GM12878 (cell line): ENCODE data around the gene RALGAPA2. TPM values are rescaled to one million over a fixed set of nuclear protein-coding genes. Genes with fewer than 3 reads are reported as not detected.

ENCODE experiments used
- ATAC-seq: fragments of 200-7000 bp; cut with Tn5 transposase; 3 replicates; pipeline ENCODE4 v1.9.1; 2020; ENCODE audit warnings: mild to moderate bottlenecking, moderate library complexity
- BruUV-seq: library from RNA; stranded (reverse); fragments of 400-500 nt; replicated peaks from 2 replicates; lab custom pipeline; 2021; lab: Mats Ljungman, UMichigan
- CTCF ChIA-PET: fragments of 300-600 bp; sonication (Branson Sonifier 250); formaldehyde crosslinking; extraction: SDS; loops from one replicate; lab custom pipeline; 2021; ENCODE audit warnings: inconsistent platforms; lab: Yijun Ruan, JAX
- POLR2A ChIA-PET: fragments of 350-600 bp; formaldehyde crosslinking; extraction: SDS; loops from one replicate; lab custom pipeline; 2021; ENCODE audit warnings: inconsistent platforms; lab: Charles Lee
- RAD21 ChIA-PET: fragments of 300-600 bp; sonication (Branson Sonifier 250); formaldehyde crosslinking; loops from one replicate; lab custom pipeline; 2023; ENCODE audit warnings: antibody characterized with exemption; ENCODE audit not compliant: unreplicated experiment; lab: Charles Lee
- SMC1A ChIA-PET: fragments of 300-600 bp; sonication (Branson Sonifier 250); formaldehyde crosslinking; loops from one replicate; lab custom pipeline; 2023; ENCODE audit not compliant: unreplicated experiment, uncharacterized antibody; lab: Charles Lee
- DNase-seq: peaks from one replicate; pipeline ENCODE4 v3.0.0-alpha.2; 2011; ENCODE audit warnings: low read depth, low spot score
- FAIRE-seq: peaks from 3 replicates; lab custom pipeline; 2011; peaks lifted over from hg19 to GRCh38; lab: Jason Lieb, UNC
- H2AFZ ChIP-seq: 2 replicates; pipeline ENCODE4 v1.6.0; 2011; ENCODE audit warnings: low read depth, low read length, control low read depth; ENCODE audit not compliant: control insufficient read depth
- H3K27ac ChIP-seq: 2 replicates; pipeline ENCODE4 v1.5.1; 2011; ENCODE audit warnings: control low read depth; ENCODE audit not compliant: control insufficient read depth, insufficient read depth
- H3K27me3 ChIP-seq, 2 experiments: replicated peaks in 1 of 2; 2 replicates each; pipeline versions ENCODE4 v1.6.0 to v1.6.1; 2011; ENCODE audit warnings: low read length in 1 of 2; ENCODE audit not compliant: control insufficient read depth in 2 of 2, insufficient read depth in 2 of 2
- H3K36me3 ChIP-seq, 2 experiments: 2 replicates each; pipeline ENCODE4 v1.5.1; 2011; ENCODE audit warnings: low read length in 1 of 2; ENCODE audit not compliant: control insufficient read depth in 2 of 2, insufficient read depth in 2 of 2
- H3K4me1 ChIP-seq: 2 replicates; pipeline ENCODE4 v1.6.1; 2011; ENCODE audit warnings: mild to moderate bottlenecking, low read length, moderate library complexity, mixed read lengths; ENCODE audit not compliant: control insufficient read depth, insufficient read depth
- H3K4me2 ChIP-seq: 2 replicates; pipeline ENCODE4 v1.6.0; 2011; ENCODE audit warnings: control low read depth; ENCODE audit not compliant: control insufficient read depth, insufficient read depth
- H3K4me3 ChIP-seq: fragments of 200-600 bp; sonication (generic); 2 replicates; pipeline ENCODE4 v1.5.1; 2016
- H3K79me2 ChIP-seq: 2 replicates; pipeline ENCODE4 v1.6.0; 2011; ENCODE audit warnings: low read length; ENCODE audit not compliant: control insufficient read depth, insufficient read depth
- H3K9ac ChIP-seq: 2 replicates; pipeline ENCODE4 v1.8.0; 2011; ENCODE audit warnings: low read length, control low read depth, mixed read lengths; ENCODE audit not compliant: control insufficient read depth, insufficient read depth
- H3K9me3 ChIP-seq: replicated peaks from 3 replicates; pipeline ENCODE4 v1.5.1; 2011; ENCODE audit warnings: mild to moderate bottlenecking, low read length; ENCODE audit not compliant: control insufficient read depth, insufficient read depth
- H4K20me1 ChIP-seq: 2 replicates; pipeline ENCODE4 v1.6.0; 2011; ENCODE audit not compliant: control insufficient read depth, insufficient read depth
- CHD2 ChIP-seq: IDR thresholded peaks from 2 replicates; pipeline ENCODE4 v1.6.1; 2011; ENCODE audit warnings: low read depth, low read length, improper control_type of control experiment, borderline replicate concordance
- ETV6 ChIP-seq, 2 experiments: fragments of 450-650 bp in 1 of 2; IDR thresholded peaks in 1 of 2; conservative IDR thresholded peaks in 1 of 2; 2 replicates each; pipeline ENCODE4 v1.6.1; 2014; ENCODE audit warnings: antibody characterized with exemption in 1 of 2, borderline replicate concordance in 1 of 2, low read depth in 1 of 2, mild to moderate bottlenecking in 1 of 2, moderate library complexity in 1 of 2
- EZH2 ChIP-seq: IDR thresholded peaks from 2 replicates; pipeline ENCODE4 v1.6.1; 2012; ENCODE audit warnings: low read depth, mild to moderate bottlenecking, control low read depth, inconsistent platforms, low read length, borderline replicate concordance; ENCODE audit not compliant: control insufficient read depth
- HDAC2 ChIP-seq: fragments of 200-600 bp; sonication (generic); IDR thresholded peaks from 2 replicates; pipeline ENCODE4 v1.6.1; 2017
- MTA2 ChIP-seq: fragments of 450-650 bp; IDR thresholded peaks from 2 replicates; pipeline ENCODE4 v1.6.1; 2016; ENCODE audit warnings: low read depth, mild to moderate bottlenecking, moderate library complexity
- NFIC ChIP-seq: IDR thresholded peaks from 2 replicates; pipeline ENCODE4 v1.6.1; 2012; ENCODE audit warnings: low read depth, mild to moderate bottlenecking, inconsistent platforms, low read length, moderate library complexity
- NFXL1 ChIP-seq: fragments of 450-650 bp; IDR thresholded peaks from 2 replicates; pipeline ENCODE4 v1.6.1; 2017; ENCODE audit warnings: antibody characterized with exemption, mild to moderate bottlenecking, borderline replicate concordance
- POLR2AphosphoS5 ChIP-seq: IDR thresholded peaks from 2 replicates; pipeline ENCODE4 v1.6.1; 2011; ENCODE audit warnings: mild to moderate bottlenecking, low read length, inconsistent platforms
- RCOR1 ChIP-seq: conservative IDR thresholded peaks from 2 replicates; pipeline ENCODE4 v1.6.1; 2012; ENCODE audit warnings: low read depth, low read length, improper control_type of control experiment
- TARDBP ChIP-seq: IDR thresholded peaks from 2 replicates; pipeline ENCODE4 v1.6.1; 2016; ENCODE audit warnings: borderline replicate concordance
- YBX1 ChIP-seq: fragments of 450-650 bp; IDR thresholded peaks from 2 replicates; pipeline ENCODE4 v1.6.1; 2016; ENCODE audit warnings: antibody characterized with exemption
- ZNF207 ChIP-seq: fragments of 450-650 bp; IDR thresholded peaks from 2 replicates; pipeline ENCODE4 v1.6.1; 2014; ENCODE audit warnings: antibody characterized with exemption, mild to moderate bottlenecking, borderline replicate concordance
- ZNF384 ChIP-seq: IDR thresholded peaks from 2 replicates; pipeline ENCODE4 v1.6.1; 2012; ENCODE audit warnings: low read depth, mild to moderate bottlenecking, low read length, improper control_type of control experiment, borderline replicate concordance
- WGBS: methylation state at CpG from one replicate; pipeline ENCODE4 v1.1.6; 2016; ENCODE audit warnings: low lambda C conversion rate; ENCODE audit not compliant: insufficient replicate concordance, insufficient coverage; ENCODE audit errors: missing lambda C conversion rate; 5-methylcytosine and 5-hydroxymethylcytosine counted together
- in situ Hi-C: fragments of 300-500 bp; cut with MboI; formaldehyde crosslinking; loops from 9 replicates; pipeline ENCODE4 v1.14.3; 2018; ENCODE audit warnings: mixed read lengths
- intact Hi-C: fragments of 100-400 bp; cut with micrococcal nuclease; formaldehyde crosslinking; loops from one replicate; pipeline ENCODE4 v1.14.2; 2022; ENCODE audit not compliant: unreplicated experiment
- polyA plus RNA-seq, 11 experiments: library from polyadenylated mRNA; depleted of rRNA in 4 of 11; unstranded in 6 of 11; stranded (reverse) in 5 of 11; fragments of >200 nt; fragmentation: Nextera tagmentation in 4 of 11; fragmentation: Illumina TruSeq in 1 of 11; extraction: Ambion mirVana in 4 of 11; extraction: Trizol in 1 of 11; gene quantifications; 1 replicate in 1 of 11; 2 replicates in 10 of 11; pipeline versions ENCODE4 v1.2.1 to v1.2.3, GENCODE V29; 2011 to 2016; ENCODE audit warnings: inconsistent platforms in 2 of 11, missing spikeins in 2 of 11, low read depth in 1 of 11
- total RNA-seq, 4 experiments: library from RNA; depleted of rRNA in 3 of 4; stranded (reverse); fragments of >200 nt in 3 of 4; fragmentation: Illumina TruSeq in 1 of 4; extraction: Trizol in 1 of 4; gene quantifications; 2 replicates each; pipeline versions ENCODE4 v1.2.1 to v1.2.3, GENCODE V29; 2013 to 2021
- TF ChIP-seq, protein P1 (sequence below): fragments of 450-650 bp; IDR thresholded peaks from 2 replicates; pipeline ENCODE4 v1.6.1; 2014; ENCODE audit warnings: mild to moderate bottlenecking
- TF ChIP-seq, protein P2 (sequence below): fragments of 450-650 bp; IDR thresholded peaks from 2 replicates; pipeline ENCODE4 v1.6.1; 2018; ENCODE audit warnings: borderline replicate concordance, mild to moderate bottlenecking; ENCODE audit not compliant: partially characterized antibody
- TF ChIP-seq, protein P3 (sequence below): fragments of 450-650 bp; IDR thresholded peaks from 2 replicates; pipeline ENCODE4 v1.6.1; 2017; ENCODE audit warnings: borderline replicate concordance
- TF ChIP-seq, protein P4 (sequence below): fragments of 150-350 bp; IDR thresholded peaks from 2 replicates; pipeline ENCODE4 v1.6.1; 2014; ENCODE audit warnings: mild to moderate bottlenecking, low read depth, low read length

The RALGAPA2 gene
- total and polyA plus RNA-seq, 10 of the 15 experiments (the other 5 are each of a cell fraction or from before 2014, with no cell fraction given), result 2.9 to 29.4 (median 19.6) TPM

DNA sequence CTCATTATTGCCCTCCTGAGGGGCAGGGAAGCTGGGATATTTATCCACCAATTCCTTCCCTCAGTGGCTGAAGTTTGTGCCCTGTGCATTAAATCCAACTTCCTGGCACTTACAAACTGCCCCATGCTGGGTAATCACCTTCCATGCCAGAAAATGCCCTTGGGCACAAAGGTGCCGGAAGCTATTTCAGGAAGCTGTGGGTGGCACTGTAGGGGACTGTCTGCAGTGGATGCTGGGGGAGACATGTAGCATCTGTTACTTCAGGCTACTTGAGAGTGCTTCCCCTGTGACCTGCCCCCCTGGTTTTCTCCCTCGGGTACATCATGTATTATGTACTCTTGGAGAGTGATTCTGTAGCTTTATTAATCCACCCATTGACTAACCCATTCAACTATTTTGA is 24.7 kb upstream of the RALGAPA2 start (continued):
- TF ChIP-seq ZNF207 (no peak), HDAC2 (no peak), POLR2AphosphoS5 (no peak), EZH2 (no peak), YBX1 (no peak), CHD2 (no peak)
- TF ChIP-seq, protein P1, sequence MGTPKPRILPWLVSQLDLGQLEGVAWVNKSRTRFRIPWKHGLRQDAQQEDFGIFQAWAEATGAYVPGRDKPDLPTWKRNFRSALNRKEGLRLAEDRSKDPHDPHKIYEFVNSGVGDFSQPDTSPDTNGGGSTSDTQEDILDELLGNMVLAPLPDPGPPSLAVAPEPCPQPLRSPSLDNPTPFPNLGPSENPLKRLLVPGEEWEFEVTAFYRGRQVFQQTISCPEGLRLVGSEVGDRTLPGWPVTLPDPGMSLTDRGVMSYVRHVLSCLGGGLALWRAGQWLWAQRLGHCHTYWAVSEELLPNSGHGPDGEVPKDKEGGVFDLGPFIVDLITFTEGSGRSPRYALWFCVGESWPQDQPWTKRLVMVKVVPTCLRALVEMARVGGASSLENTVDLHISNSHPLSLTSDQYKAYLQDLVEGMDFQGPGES, result no peak

DNA sequence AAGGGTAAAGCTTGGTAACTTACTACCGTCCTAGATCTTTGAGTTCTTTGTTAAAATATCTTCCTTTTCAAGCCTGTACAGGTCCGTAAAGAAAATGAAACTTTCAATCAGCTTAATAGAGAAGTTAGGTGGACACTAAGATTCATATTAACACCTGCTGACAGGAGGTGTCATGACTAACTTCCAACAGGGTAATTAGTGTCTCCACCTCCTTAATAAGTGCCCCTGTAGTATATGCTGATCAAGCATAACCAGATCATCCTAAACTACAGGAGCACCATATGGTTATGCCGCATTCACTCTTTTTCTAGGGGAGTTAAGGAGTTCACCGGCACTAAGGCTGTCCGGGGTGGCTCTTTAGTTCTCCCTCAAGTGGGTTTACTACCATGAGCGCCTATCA is 23.9 kb upstream of the RALGAPA2 start:
- CTCF ChIA-PET, result interaction anchor here (1.0 to 1.4 kb wide), 4 partner anchors 19 to 89 kb away, joined by 3 to 5 read pairs (median 4); no protein-coding TSS in a partner anchor
- Histone ChIP-seq H4K20me1 (no peaks in the 10 kb centered on the region), H3K27me3 (no peaks in the 10 kb centered on the region), H2AFZ (peak overlapping the region; percentile 59), H3K9ac (no peak overlapping the region), H3K36me3 (no peaks in the 10 kb centered on the region), H3K9me3 (no peaks in the 10 kb centered on the region), H3K27ac (no peak overlapping the region), H3K4me1 (peaks cover 21% of the 10 kb centered on the region), H3K4me3 (no peak overlapping the region), H3K4me2 (peak overlapping the region; percentile 50), H3K79me2 (no peaks in the 10 kb centered on the region)
- BruUV-seq, result no TSS peak
- 62% methylated on average over 6 of the region's 6 CpGs for WGBS
- intact Hi-C loops, result no loop called here
- DNase-seq, result no peak
- SMC1A ChIA-PET, result interaction anchor here (0.9 to 3.2 kb wide), 6 partner anchors 10 to 793 kb away, joined by 3 to 11 read pairs (median 4); partner anchors contain the start of gene RALGAPA2
- in situ Hi-C loops, result no loop called here
- RAD21 ChIA-PET, result interaction anchor here (0.6 to 1.3 kb wide), 6 partner anchors 25 to 88 kb away, joined by 3 to 6 read pairs (median 3); no protein-coding TSS in a partner anchor
- FAIRE-seq, result peak; percentile 57
- POLR2A ChIA-PET, result interaction anchor here (1.1 kb wide), 1 partner anchor 64 kb away, joined by 3 read pairs; no protein-coding TSS in a partner anchor
- peak; percentile 70 for ATAC-seq
- TF ChIP-seq TARDBP, result no peak
- no peak for TF ChIP-seq RCOR1
- TF ChIP-seq NFXL1, result no peak
- TF ChIP-seq, protein P2, sequence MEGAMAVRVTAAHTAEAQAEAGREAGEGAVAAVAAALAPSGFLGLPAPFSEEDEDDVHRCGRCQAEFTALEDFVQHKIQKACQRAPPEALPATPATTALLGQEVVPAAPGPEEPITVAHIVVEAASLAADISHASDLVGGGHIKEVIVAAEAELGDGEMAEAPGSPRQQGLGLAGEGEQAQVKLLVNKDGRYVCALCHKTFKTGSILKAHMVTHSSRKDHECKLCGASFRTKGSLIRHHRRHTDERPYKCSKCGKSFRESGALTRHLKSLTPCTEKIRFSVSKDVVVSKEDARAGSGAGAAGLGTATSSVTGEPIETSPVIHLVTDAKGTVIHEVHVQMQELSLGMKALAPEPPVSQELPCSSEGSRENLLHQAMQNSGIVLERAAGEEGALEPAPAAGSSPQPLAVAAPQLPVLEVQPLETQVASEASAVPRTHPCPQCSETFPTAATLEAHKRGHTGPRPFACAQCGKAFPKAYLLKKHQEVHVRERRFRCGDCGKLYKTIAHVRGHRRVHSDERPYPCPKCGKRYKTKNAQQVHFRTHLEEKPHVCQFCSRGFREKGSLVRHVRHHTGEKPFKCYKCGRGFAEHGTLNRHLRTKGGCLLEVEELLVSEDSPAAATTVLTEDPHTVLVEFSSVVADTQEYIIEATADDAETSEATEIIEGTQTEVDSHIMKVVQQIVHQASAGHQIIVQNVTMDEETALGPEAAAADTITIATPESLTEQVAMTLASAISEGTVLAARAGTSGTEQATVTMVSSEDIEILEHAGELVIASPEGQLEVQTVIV, result no peak
- TF ChIP-seq, protein P3, sequence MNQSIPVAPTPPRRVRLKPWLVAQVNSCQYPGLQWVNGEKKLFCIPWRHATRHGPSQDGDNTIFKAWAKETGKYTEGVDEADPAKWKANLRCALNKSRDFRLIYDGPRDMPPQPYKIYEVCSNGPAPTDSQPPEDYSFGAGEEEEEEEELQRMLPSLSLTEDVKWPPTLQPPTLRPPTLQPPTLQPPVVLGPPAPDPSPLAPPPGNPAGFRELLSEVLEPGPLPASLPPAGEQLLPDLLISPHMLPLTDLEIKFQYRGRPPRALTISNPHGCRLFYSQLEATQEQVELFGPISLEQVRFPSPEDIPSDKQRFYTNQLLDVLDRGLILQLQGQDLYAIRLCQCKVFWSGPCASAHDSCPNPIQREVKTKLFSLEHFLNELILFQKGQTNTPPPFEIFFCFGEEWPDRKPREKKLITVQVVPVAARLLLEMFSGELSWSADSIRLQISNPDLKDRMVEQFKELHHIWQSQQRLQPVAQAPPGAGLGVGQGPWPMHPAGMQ, result no peak
- peak; percentile 85 for TF ChIP-seq MTA2
- TF ChIP-seq ZNF384, result no peak
- TF ChIP-seq NFIC, result no peak
- TF ChIP-seq, protein P4, sequence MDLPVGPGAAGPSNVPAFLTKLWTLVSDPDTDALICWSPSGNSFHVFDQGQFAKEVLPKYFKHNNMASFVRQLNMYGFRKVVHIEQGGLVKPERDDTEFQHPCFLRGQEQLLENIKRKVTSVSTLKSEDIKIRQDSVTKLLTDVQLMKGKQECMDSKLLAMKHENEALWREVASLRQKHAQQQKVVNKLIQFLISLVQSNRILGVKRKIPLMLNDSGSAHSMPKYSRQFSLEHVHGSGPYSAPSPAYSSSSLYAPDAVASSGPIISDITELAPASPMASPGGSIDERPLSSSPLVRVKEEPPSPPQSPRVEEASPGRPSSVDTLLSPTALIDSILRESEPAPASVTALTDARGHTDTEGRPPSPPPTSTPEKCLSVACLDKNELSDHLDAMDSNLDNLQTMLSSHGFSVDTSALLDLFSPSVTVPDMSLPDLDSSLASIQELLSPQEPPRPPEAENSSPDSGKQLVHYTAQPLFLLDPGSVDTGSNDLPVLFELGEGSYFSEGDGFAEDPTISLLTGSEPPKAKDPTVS, result no peak
- TF ChIP-seq ETV6 (conservative IDR thresholded peaks at IDR 0.05 in 1 of 2, IDR thresholded peaks at IDR 0.05 in 1 of 2; ENCODE audit: borderline replicate concordance in 1 of 2, low read depth in 1 of 2), result no peak
